GM12891 (cell line): ENCODE measurements around the gene VWA8.

ENCODE experiments used
- POLR2A ChIP-seq: IDR thresholded peaks from 2 replicates; pipeline ENCODE4 v1.6.1; 2011; ENCODE audit warnings: low read depth, low read length, control low read depth
- POLR2AphosphoS5 ChIP-seq: IDR thresholded peaks from 2 replicates; pipeline ENCODE4 v1.6.1; 2011; ENCODE audit warnings: low read depth, low read length, control low read depth
- POU2F2 ChIP-seq: IDR thresholded peaks from 2 replicates; pipeline ENCODE4 v1.6.1; 2011; ENCODE audit warnings: low read depth, mild to moderate bottlenecking, control low read depth, low read length, moderate library complexity
- SPI1 ChIP-seq: IDR thresholded peaks from 2 replicates; pipeline ENCODE4 v1.6.1; 2011; ENCODE audit warnings: low read depth, low read length, control low read depth
- TAF1 ChIP-seq: IDR thresholded peaks from 2 replicates; pipeline ENCODE4 v1.6.1; 2011; ENCODE audit warnings: low read depth, low read length, control low read depth

GRCh38 chr13:41579168-41579567 lies 381.7 kb downstream of the VWA8 start:
- TF ChIP-seq POLR2A (no peak), POLR2AphosphoS5 (no peak), TAF1 (no peak), POU2F2 (no peak), SPI1 (no peak)
